ENCODE measurements around the gene TBCE. TPM values are rescaled to one million over a fixed set of nuclear protein-coding genes. Genes with fewer than 3 reads are reported as not detected.
"Not testable (repeated sequence)": the region's sequence is repeated elsewhere in the genome, so short reads cannot be mapped to it uniquely, and the experiment has no call there.

The TBCE gene
- total RNA-seq, 2 donors from 2014 or later = 27.7 to 37.3 TPM

DNA sequence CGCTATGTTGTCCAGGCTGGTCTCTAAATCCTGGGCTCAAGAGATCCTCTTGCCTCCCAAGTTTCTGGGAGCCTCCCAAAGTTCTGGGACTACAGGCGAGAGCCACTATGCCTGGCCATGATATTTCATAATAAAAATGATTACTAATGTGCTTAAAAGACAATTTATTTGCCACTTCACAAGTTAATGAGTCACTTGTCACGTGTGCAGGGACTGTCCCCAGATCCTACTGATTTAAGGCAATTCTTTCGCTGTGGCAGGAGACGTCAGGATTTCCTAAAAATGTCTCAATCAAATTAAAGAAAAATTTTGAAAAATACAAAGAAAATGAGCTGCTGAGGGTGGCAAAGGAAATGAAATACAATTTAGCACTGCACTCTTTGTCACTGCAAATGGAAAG lies 93.5 kb downstream of the TBCE start:
- Mint-ChIP-seq H3K9me3 (no peaks in the 10 kb centered on the region), H3K27ac (no peak overlapping the region), H3K36me3 (ENCODE audit: insufficient read depth in 2 of 2) (no peaks in the 10 kb centered on the region), H3K4me3 (no peak overlapping the region), H3K4me1 (ENCODE audit: low read depth) (peaks cover 8% of the 10 kb centered on the region), H3K27me3 (ENCODE audit: low read depth) (no peaks in the 10 kb centered on the region)
- no peak for DNase-seq
- ATAC-seq (replicated peaks in 1 of 2) = no peak

DNA sequence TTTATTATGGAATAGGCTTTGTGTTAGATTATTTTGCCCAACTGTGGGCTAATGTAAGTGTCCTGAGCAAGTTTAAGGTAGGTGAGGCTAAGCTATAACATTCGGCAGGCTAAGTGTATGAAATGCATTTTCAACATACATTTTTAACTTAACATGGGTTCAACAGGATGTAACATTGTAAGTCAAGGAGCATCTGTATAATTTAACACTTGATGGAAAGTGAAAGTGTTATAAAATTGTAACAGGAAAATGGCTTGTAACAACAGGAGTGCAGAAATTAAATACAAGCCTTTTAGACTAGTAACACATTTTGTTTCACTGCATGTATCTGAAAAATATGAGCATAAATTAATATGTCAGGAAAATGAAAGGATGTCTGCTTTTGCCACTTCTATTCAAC lies 94.7 kb downstream of the TBCE start:
- no peaks in the 10 kb centered on the region for H3K36me3 Mint-ChIP-seq (ENCODE audit: insufficient read depth in 2 of 2)
- H3K4me1 Mint-ChIP-seq (ENCODE audit: low read depth) = peaks cover 8% of the 10 kb centered on the region
- no peak overlapping the region for H3K27ac Mint-ChIP-seq
- no peaks in the 10 kb centered on the region for H3K27me3 Mint-ChIP-seq (ENCODE audit: low read depth)
- ATAC-seq (replicated peaks in 1 of 2) (no peak), DNase-seq (no peak)
- no peaks in the 10 kb centered on the region for H3K9me3 Mint-ChIP-seq
- H3K4me3 Mint-ChIP-seq = no peak overlapping the region

DNA sequence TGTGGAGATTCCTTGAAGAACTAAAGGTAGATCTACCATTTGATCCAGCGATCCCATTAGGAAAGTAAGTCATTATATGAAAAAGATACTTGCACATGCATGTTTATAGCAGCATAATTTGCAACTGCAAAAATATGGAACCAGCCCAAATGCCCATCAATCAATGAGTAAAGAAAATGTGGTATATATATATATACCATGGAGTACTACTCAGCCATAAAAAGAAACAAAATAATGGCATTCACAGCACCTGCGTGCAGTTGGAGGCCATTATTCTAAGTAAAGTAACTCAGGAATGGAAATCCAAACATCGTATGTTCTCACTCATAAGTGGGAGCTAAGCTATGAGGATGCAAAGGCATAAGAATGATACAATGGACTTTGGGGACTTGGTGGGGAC lies 95.6 kb downstream of the TBCE start:
- H3K4me1 Mint-ChIP-seq (ENCODE audit: low read depth); DNase-seq; ATAC-seq (replicated peaks in 1 of 2); H3K27me3 Mint-ChIP-seq (ENCODE audit: low read depth); H3K27ac Mint-ChIP-seq; H3K36me3 Mint-ChIP-seq (ENCODE audit: insufficient read depth in 2 of 2); H3K4me3 Mint-ChIP-seq; H3K9me3 Mint-ChIP-seq: not testable (repeated sequence)

DNA sequence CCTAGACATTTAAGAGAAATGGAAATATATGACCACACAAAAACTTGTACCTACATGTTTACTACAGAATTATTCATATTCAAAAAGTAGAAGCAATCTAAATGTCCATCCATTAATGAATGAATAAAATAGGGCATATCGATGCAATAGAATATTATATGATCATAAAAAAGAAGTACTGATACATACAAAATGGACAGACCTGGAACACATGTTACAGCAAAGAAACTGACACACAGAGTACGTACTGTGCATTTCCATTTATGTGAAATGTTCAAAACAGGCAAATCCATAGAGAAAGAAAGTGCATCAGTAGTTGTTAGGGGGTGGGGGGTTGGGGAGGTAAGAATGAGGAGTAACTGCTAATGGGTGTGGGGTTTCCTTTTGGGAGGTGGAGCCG lies 97.8 kb downstream of the TBCE start:
- Mint-ChIP-seq H3K4me1 (ENCODE audit: low read depth) (peaks cover 8% of the 10 kb centered on the region), H3K4me3 (no peak overlapping the region)
- no peak for ATAC-seq (replicated peaks in 1 of 2)

DNA sequence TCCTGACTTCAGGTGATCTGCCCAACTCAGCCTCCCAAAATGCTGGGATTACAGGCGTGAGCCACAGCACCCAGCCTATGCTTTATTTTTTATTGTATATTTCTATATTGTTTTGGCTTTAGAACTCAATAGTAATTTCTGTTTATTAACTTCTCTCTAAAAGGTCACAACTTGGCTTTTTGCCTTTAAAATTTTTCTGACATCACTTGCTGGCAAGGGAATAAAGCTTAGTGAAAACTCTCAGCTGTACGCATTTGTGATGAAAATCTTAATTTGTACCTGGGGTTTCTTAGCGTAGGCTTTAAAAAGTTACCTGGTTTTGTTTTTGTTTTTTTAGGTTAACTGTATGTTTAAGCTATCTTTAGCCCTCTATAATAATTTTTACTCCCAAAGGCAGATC lies 100.8 kb downstream of the TBCE start:
- Mint-ChIP-seq H3K27me3 (ENCODE audit: low read depth) (no peaks in the 10 kb centered on the region), H3K36me3 (ENCODE audit: insufficient read depth in 2 of 2) (no peaks in the 10 kb centered on the region), H3K9me3 (no peaks in the 10 kb centered on the region), H3K4me1 (ENCODE audit: low read depth) (no peaks in the 10 kb centered on the region), H3K4me3 (no peak overlapping the region), H3K27ac (no peak overlapping the region)
- ATAC-seq (replicated peaks in 1 of 2) = no peak
- DNase-seq = no peak

More for the DNA sequence above, 97.8 kb downstream of the TBCE start:
- no peaks in the 10 kb centered on the region for H3K27me3 Mint-ChIP-seq (ENCODE audit: low read depth)
- H3K27ac Mint-ChIP-seq = no peak overlapping the region
- H3K9me3 Mint-ChIP-seq = no peaks in the 10 kb centered on the region
- H3K36me3 Mint-ChIP-seq (ENCODE audit: insufficient read depth in 2 of 2) = no peaks in the 10 kb centered on the region
- DNase-seq = no peak

DNA sequence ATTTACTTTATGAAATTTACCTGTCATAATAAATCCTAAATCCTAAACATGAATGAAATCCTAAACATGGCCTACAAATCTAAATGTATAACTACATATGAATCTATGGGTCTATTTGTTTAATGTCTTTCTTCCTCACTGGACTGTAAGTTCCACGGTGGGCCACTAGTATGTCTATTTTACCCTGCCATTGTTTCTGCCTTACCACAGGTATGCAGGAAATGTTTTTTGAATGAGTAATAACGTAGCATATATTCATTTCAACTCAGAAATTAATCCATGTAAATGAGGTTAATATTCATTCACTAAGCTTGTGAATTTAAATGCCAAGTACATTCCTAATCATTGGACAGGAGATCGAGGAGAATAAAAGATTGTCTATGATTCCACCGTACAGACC lies 101.7 kb downstream of the TBCE start:
- peaks cover 2% of the 10 kb centered on the region for H3K4me1 Mint-ChIP-seq (ENCODE audit: low read depth)
- H3K9me3 Mint-ChIP-seq = no peaks in the 10 kb centered on the region
- H3K4me3 Mint-ChIP-seq = no peak overlapping the region
- ATAC-seq (replicated peaks in 1 of 2) = no peak
- DNase-seq = no peak
- H3K36me3 Mint-ChIP-seq (ENCODE audit: insufficient read depth in 2 of 2) = no peaks in the 10 kb centered on the region
- no peak overlapping the region for H3K27ac Mint-ChIP-seq
- no peaks in the 10 kb centered on the region for H3K27me3 Mint-ChIP-seq (ENCODE audit: low read depth)

DNA sequence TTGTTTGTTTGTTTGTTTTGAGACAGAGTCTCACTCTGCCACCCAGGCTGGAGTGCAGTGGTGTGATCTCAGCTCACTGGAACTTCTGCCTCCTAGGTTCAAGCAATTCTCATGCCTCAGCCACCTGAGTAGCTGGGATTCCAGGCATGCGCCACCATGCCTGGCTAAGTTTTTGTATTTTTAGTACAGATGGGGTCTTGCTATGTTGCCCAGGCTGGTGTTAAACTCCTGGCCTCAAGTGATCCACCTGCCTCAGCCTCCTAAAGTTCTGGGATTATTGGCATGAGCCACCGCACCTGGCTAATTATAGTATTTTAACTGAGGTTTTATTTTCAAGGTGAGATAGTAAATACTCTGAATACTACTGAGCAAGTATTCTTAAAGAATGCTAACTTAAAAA lies 102.7 kb downstream of the TBCE start:
- not testable (repeated sequence) for H3K4me3 Mint-ChIP-seq; H3K27ac Mint-ChIP-seq; ATAC-seq (replicated peaks in 1 of 2); H3K27me3 Mint-ChIP-seq (ENCODE audit: low read depth); H3K9me3 Mint-ChIP-seq; H3K4me1 Mint-ChIP-seq (ENCODE audit: low read depth); H3K36me3 Mint-ChIP-seq (ENCODE audit: insufficient read depth in 2 of 2); DNase-seq

DNA sequence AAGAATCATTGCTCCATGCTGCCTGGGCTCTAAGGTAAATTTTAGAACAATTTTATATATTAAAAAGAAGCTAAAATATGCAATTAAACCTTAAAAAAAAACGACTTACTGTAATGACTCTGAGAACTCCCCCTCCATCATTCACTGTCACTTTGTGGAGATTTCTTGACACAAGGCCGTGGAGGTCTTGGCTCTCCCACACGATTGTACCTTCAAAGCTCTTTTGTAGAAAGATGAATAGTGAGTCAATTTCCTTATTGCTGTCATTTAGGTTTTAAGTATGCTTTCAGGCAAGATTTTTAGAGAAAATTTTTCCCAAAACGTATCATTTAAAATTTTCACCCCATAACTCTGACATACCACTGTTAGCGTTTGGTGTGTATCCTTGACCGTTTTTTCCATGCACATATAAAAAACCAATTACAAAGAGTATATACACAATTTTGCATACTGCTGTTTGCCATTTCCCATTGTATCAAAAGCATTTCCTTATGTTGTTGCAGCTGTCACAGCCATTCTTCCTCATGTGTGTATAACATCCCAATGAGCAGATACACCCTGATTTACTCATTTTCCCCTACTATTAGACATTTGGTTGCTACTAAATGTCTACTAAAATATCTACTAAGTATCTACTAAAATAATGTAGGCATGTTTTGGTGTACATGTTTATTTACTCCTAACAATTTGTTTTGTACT lies 103.7 kb downstream of the TBCE start:
- Mint-ChIP-seq H3K9me3 (no peaks in the 10 kb centered on the region), H3K4me3 (no peak overlapping the region), H3K27me3 (ENCODE audit: low read depth) (no peaks in the 10 kb centered on the region), H3K27ac (no peak overlapping the region), H3K4me1 (ENCODE audit: low read depth) (peaks cover 6% of the 10 kb centered on the region), H3K36me3 (ENCODE audit: insufficient read depth in 2 of 2) (no peaks in the 10 kb centered on the region)
- no peak for ATAC-seq (replicated peaks in 1 of 2)
- DNase-seq = no peak

DNA sequence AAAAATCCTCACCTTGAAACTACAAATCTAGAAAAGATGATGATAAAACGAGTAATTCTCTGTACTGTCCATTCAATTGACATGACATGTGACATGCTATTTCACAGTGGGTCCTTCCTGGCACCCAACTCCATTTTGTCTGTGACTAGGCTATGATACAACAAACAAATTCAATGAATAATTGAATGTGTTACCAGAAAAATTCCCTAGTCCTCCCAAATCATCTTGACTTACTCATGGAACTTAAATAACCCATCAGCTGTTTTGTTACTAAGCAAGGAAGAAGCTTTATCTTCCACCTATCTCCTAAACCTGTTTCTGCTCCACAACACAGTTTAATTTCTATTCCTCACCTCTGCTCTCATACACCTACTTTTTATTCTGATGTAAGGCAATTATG lies 106.6 kb downstream of the TBCE start:
- peaks cover 0 to 3% of the 10 kb centered on the region in 2 donors for H3K36me3 Mint-ChIP-seq (ENCODE audit: insufficient read depth in 2 of 2)
- no peaks in the 10 kb centered on the region for H3K9me3 Mint-ChIP-seq
- ATAC-seq (replicated peaks in 1 of 2) (no peak), DNase-seq (no peak)
- H3K27ac Mint-ChIP-seq = no peak overlapping the region
- H3K4me3 Mint-ChIP-seq = no peak overlapping the region
- H3K27me3 Mint-ChIP-seq (ENCODE audit: low read depth) = no peaks in the 10 kb centered on the region
- peaks cover 6% of the 10 kb centered on the region for H3K4me1 Mint-ChIP-seq (ENCODE audit: low read depth)

DNA sequence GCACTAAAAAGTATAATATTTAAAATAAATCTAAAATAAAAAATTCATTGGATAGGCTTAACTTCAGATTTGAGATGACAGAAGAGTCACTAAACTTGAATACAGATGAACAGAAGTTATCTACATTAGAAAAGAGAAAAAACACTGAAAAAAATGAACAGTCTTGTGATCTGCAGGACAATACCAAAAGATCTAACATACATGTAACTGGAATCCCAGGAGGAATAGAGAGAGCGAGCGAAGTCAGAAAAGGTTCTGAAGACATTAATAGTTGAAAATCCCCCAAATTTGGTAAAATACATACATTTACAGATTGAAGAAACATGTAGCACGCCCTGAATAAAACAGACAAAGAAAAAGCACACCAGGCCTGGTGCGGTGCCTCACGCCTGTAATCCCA lies 115.9 kb downstream of the TBCE start:
- Mint-ChIP-seq H3K4me1 (ENCODE audit: low read depth) (no peaks in the 10 kb centered on the region), H3K36me3 (ENCODE audit: insufficient read depth in 2 of 2) (peaks cover 7 to 21% of the 10 kb centered on the region in 2 donors), H3K9me3 (no peaks in the 10 kb centered on the region), H3K27ac (no peak overlapping the region), H3K27me3 (ENCODE audit: low read depth) (no peaks in the 10 kb centered on the region), H3K4me3 (no peak overlapping the region)
- ATAC-seq (replicated peaks in 1 of 2) (no peak), DNase-seq (no peak)

DNA sequence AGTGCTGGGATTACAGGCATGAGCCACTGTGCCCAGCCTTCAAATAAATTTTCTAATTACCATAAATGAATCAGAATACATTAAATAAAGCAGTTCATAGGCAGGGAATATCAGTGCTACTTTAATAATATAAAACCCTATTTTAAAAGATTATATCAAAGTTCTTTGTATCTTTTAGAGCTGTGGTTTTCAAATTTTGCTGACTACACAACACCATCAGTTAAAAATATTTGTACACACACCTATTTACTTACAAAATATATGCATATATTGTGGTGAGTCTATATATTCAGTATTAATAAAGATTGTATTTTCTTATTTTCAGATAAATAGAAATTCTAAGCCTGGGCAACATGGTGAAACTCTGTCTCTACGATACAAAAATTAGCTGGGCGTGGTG lies 118.3 kb downstream of the TBCE start:
- Mint-ChIP-seq H3K4me3 (no peak overlapping the region), H3K27me3 (ENCODE audit: low read depth) (no peaks in the 10 kb centered on the region), H3K36me3 (ENCODE audit: insufficient read depth in 2 of 2) (peaks cover 7 to 16% of the 10 kb centered on the region in 2 donors), H3K9me3 (no peaks in the 10 kb centered on the region), H3K27ac (no peak overlapping the region), H3K4me1 (ENCODE audit: low read depth) (peaks cover 10% of the 10 kb centered on the region)
- DNase-seq = no peak
- no peak for ATAC-seq (replicated peaks in 1 of 2)

DNA sequence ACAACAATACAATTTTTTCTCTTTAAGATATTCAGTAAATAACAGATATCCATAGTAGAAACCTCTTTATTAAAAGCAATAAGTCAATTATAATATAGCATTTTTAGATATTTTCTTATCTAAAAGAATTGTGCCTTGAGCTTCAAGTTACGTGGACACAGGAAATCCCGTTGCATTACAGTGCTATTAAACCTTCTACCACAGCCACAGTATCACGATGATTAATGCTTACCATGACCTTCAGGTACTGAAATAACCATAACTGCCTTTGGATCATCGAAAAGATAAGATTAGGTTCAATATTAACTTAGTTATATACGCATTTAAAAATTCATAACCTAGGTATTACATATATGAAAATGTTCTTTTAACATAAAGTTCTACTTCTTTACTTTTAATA lies 119.1 kb downstream of the TBCE start:
- Mint-ChIP-seq H3K27ac (no peak overlapping the region), H3K36me3 (ENCODE audit: insufficient read depth in 2 of 2) (peaks cover 5 to 16% of the 10 kb centered on the region in 2 donors)
- no peak for ATAC-seq (replicated peaks in 1 of 2)

DNA sequence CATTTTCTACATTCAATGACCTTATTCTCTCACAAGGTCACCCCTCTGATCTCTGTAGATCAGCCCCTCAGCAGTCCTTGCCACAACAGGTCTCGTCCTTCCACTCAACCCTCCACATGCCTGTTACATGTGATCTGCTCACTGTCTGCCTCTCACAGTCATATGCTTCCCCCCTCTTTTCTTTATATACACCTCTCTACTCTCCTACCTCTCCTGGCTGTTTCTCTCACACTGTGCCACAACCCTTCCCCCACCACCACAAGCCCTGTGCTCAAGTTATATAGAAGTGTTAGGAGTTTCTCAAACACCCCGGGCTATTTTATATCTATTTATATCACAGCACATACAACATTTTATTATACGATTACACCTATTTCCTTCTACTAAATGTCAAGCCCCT lies 124.4 kb downstream of the TBCE start:
- peaks cover 7 to 15% of the 10 kb centered on the region in 2 donors for H3K36me3 Mint-ChIP-seq (ENCODE audit: insufficient read depth in 2 of 2)

More for the DNA sequence above, 119.1 kb downstream of the TBCE start:
- Mint-ChIP-seq H3K27me3 (ENCODE audit: low read depth) (no peaks in the 10 kb centered on the region), H3K4me1 (ENCODE audit: low read depth) (peaks cover 10% of the 10 kb centered on the region), H3K9me3 (no peaks in the 10 kb centered on the region), H3K4me3 (no peak overlapping the region)
- DNase-seq = no peak

DNA sequence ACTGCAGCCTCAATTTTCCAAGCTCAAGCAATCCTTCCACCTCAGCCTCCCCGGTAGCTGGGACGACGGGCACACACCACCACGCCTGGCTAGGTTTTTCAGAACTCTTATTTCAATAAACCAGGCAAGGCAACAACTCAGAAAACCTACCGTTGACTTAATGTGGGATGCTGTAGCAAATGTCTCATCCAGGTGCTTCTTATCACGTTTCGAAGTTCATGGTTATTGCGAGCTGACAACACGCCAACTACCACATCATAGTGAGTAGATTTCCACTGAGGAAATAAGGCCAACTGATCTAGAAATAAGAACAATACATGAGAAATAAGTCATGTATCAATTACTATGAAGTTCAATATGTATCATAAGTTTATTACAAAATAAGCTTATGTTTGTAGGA lies 127.3 kb downstream of the TBCE start:
- peaks cover 33% of the 10 kb centered on the region for H3K4me1 Mint-ChIP-seq (ENCODE audit: low read depth)
- ATAC-seq (replicated peaks in 1 of 2) = no peak
- no peak overlapping the region for H3K27ac Mint-ChIP-seq
- no peaks in the 10 kb centered on the region for H3K9me3 Mint-ChIP-seq
- no peak for DNase-seq
- H3K36me3 Mint-ChIP-seq (ENCODE audit: insufficient read depth in 2 of 2) = peaks cover 7 to 15% of the 10 kb centered on the region in 2 donors
- H3K4me3 Mint-ChIP-seq = no peak overlapping the region
- no peaks in the 10 kb centered on the region for H3K27me3 Mint-ChIP-seq (ENCODE audit: low read depth)

More for the DNA sequence above, 124.4 kb downstream of the TBCE start:
- H3K27me3 Mint-ChIP-seq (ENCODE audit: low read depth) = no peaks in the 10 kb centered on the region
- H3K9me3 Mint-ChIP-seq = no peaks in the 10 kb centered on the region
- no peak overlapping the region for H3K27ac Mint-ChIP-seq
- H3K4me3 Mint-ChIP-seq = no peak overlapping the region
- no peak for DNase-seq
- H3K4me1 Mint-ChIP-seq (ENCODE audit: low read depth) = peaks cover 35% of the 10 kb centered on the region
- no peak for ATAC-seq (replicated peaks in 1 of 2)
